ENCODE data around the gene MINPP1. TPM values are rescaled to one million over a fixed set of nuclear protein-coding genes. Genes with fewer than 3 reads are reported as not detected.
"Not testable (repeated sequence)": the region's sequence is repeated elsewhere in the genome, so short reads cannot be mapped to it uniquely, and the experiment has no call there.

Gene MINPP1, protein sequence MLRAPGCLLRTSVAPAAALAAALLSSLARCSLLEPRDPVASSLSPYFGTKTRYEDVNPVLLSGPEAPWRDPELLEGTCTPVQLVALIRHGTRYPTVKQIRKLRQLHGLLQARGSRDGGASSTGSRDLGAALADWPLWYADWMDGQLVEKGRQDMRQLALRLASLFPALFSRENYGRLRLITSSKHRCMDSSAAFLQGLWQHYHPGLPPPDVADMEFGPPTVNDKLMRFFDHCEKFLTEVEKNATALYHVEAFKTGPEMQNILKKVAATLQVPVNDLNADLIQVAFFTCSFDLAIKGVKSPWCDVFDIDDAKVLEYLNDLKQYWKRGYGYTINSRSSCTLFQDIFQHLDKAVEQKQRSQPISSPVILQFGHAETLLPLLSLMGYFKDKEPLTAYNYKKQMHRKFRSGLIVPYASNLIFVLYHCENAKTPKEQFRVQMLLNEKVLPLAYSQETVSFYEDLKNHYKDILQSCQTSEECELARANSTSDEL
- total RNA-seq (1 to 10 TPM; 6.7 to 8.1 (median 6.9) TPM), polyA plus RNA-seq (6.0 TPM)
- long read RNA-seq, donor 1, transcript MINPP1-202 (5 exons, 2,415 nt) = major isoform, 19 of 19 reads
- long read RNA-seq, donor 1, partial matches to known transcripts = 0 of 19 reads
- long read RNA-seq, donor 1, other reads (novel, unspliced or antisense) = 0 of 19 reads
- long read RNA-seq, donor 2, partial matches to known transcripts = 0 of 5 reads
- long read RNA-seq, donor 2, other reads (novel, unspliced or antisense) = 1 of 5 reads
- long read RNA-seq, donor 3, transcript MINPP1-202 (5 exons, 2,415 nt) = major isoform, 51 of 57 reads
- long read RNA-seq, donor 3, partial matches to known transcripts = 0 of 57 reads
- long read RNA-seq, donor 3, other reads (novel, unspliced or antisense) = 6 of 57 reads
- long read RNA-seq, donor 4, transcript MINPP1-202 (5 exons, 2,415 nt) = major isoform, 10 of 11 reads
- long read RNA-seq, donor 4, partial matches to known transcripts = 0 of 11 reads
- long read RNA-seq, donor 4, other reads (novel, unspliced or antisense) = 1 of 11 reads

DNA sequence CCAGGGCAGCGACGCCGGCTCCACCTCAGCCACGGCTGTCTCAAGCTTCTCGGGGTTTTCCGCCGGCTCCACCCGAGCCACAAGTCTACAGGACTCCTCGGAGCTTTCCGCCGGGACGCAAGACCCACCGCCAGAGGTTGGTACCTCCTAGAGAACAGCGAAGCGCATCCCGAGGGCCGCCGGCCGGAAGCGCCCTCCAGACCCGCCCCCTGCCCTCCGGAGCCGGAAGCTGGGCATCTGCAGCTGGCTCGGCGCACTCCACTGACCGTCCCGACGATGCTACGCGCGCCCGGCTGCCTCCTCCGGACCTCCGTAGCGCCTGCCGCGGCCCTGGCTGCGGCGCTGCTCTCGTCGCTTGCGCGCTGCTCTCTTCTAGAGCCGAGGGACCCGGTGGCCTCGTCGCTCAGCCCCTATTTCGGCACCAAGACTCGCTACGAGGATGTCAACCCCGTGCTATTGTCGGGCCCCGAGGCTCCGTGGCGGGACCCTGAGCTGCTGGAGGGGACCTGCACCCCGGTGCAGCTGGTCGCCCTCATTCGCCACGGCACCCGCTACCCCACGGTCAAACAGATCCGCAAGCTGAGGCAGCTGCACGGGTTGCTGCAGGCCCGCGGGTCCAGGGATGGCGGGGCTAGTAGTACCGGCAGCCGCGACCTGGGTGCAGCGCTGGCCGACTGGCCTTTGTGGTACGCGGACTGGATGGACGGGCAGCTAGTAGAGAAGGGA, at the start of gene MINPP1:
Gene MINPP1, plus strand, starts transcription at position 254 of the 726 bp plus-strand sequence. Its CDS starts 23 bp downstream, at position 277.
- ATAC-seq (peak; percentile 99), DNase-seq (peak; percentile 86 to 93 (median 93))
- H3K27me3 ChIP-seq (ENCODE audit: control insufficient read depth, insufficient read depth) = no peaks in the 10 kb centered on the region
- peak within 1 kb of the TSS; percentile 44 for H3K4me3 ChIP-seq (ENCODE audit: low read length)
- H3K4me1 ChIP-seq (ENCODE audit: control insufficient read depth, insufficient read depth, low read length) = no peaks in the 10 kb centered on the region
- under 1% methylated on average over 74 of the region's 74 CpGs for WGBS
- no peaks in the 10 kb centered on the region for H3K9me3 ChIP-seq (ENCODE audit: control insufficient read depth, low read length)
- peak within 1 kb of the TSS; percentile 73 for H3K27ac ChIP-seq (ENCODE audit: low read length)
- intact Hi-C loops (cut with DNase I) = no loop called here

DNA sequence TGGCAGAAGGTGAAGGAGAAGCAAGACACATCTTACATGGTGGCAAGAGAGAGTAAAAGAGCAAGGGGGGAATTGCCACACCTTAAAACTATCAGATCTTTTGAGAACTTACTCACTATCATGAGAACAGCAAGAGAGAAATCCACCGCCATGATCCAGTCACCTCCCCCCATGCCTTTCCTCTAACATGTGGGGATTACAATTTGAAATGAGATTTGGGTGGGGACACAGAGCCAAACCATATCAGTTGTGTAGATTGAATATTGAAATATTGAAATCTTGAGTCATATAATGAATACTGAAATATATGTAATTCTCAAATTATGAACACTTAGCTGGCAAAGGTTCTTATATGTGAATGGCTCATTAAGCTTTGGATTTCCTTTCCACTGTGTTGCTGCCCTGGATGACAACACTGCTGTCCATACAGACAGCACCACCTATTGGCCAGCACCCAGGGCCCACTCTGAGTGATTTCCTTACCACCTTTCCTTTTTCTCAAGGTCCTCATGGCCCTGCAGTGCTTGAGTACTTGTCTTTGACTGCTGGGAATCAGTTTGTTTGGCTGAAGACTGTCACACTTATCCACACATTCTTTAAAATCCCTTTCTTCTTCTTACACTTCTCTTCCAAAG, 48.0 kb upstream of the MINPP1 start:
- H3K9me3 ChIP-seq (ENCODE audit: control insufficient read depth, low read length); H3K4me3 ChIP-seq (ENCODE audit: low read length); intact Hi-C loops (cut with DNase I); H3K27me3 ChIP-seq (ENCODE audit: control insufficient read depth, insufficient read depth); H3K4me1 ChIP-seq (ENCODE audit: control insufficient read depth, insufficient read depth, low read length); DNase-seq; H3K27ac ChIP-seq (ENCODE audit: low read length): not testable (repeated sequence)
- WGBS = no CpG with 5 or more reads among the region's 1 CpG
- ATAC-seq = peak in 1 of 2 donors; percentile 60

DNA sequence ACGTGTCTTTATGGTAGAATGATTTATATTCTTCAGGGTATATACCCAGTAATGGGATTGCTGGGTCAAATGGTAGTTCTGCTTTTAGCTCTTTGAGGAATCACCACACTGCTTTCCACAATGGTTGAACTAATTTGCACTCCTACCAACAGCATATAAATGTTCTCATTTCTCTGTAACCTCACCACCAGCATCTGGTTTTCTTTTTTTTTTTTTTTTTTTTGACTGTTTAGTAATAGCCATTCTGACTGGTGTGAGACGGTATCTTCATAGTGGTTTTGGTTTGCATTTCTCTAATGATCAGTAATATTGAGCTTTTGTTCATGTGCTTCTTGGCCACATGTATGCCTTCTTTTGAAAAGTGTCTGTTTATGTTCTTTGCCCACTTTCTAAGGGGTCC, 42.9 kb upstream of the MINPP1 start:
- H3K9me3 ChIP-seq (ENCODE audit: control insufficient read depth, low read length); H3K4me1 ChIP-seq (ENCODE audit: control insufficient read depth, insufficient read depth, low read length); ATAC-seq; H3K27ac ChIP-seq (ENCODE audit: low read length); H3K27me3 ChIP-seq (ENCODE audit: control insufficient read depth, insufficient read depth); intact Hi-C loops (cut with DNase I); DNase-seq; H3K4me3 ChIP-seq (ENCODE audit: low read length): not testable (repeated sequence)
- 89% methylated on average over 1 of the region's 2 CpGs for WGBS

DNA sequence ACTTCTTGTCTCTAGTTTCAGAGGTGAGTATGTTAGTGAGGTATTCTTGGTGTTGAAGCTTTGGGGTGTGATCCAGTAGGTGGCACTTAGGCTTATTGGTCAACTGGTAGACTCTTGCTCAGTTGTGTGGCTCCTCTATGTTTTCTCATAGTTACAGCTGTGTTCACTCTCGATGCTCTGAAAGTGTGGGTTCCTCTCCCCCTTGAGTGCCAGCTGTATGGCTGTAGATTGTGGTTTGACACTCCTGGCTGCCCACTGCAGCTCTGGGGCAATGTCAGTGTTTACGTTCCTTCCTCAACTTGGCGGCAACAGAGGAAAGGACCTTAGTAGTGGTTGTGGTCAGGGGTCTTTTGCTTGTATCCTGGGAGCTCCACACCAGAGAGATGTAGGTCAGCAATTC, 37.8 kb upstream of the MINPP1 start:
- H3K27me3 ChIP-seq (ENCODE audit: control insufficient read depth, insufficient read depth); H3K4me3 ChIP-seq (ENCODE audit: low read length); intact Hi-C loops (cut with DNase I); H3K27ac ChIP-seq (ENCODE audit: low read length); DNase-seq; H3K9me3 ChIP-seq (ENCODE audit: control insufficient read depth, low read length); ATAC-seq; H3K4me1 ChIP-seq (ENCODE audit: control insufficient read depth, insufficient read depth, low read length): not testable (repeated sequence)
- 88% methylated on average over 2 of the region's 3 CpGs for WGBS

DNA sequence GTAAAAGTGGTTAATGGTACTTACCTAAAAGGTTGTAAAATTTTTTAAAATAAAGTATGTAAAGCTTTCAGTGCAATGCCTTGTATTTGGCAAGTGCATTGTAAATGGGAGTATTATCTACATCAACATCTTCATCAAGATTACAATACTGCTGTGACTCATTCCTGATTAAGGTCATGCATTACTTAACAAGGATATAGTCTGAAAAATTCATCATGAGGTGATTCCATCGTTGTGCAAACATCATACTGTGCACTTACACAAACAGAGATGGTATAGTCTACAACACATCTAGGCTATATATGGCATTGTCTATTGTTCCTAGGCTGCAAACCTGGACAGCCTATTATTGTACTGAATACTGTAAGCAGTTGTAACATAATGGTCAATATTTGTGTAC, 16.0 kb upstream of the MINPP1 start:
- ATAC-seq; H3K4me3 ChIP-seq (ENCODE audit: low read length); H3K9me3 ChIP-seq (ENCODE audit: control insufficient read depth, low read length); H3K27me3 ChIP-seq (ENCODE audit: control insufficient read depth, insufficient read depth); intact Hi-C loops (cut with DNase I); H3K4me1 ChIP-seq (ENCODE audit: control insufficient read depth, insufficient read depth, low read length); H3K27ac ChIP-seq (ENCODE audit: low read length); DNase-seq: not testable (repeated sequence)
- 50% methylated on average over 1 of the region's 1 CpG for WGBS

DNA sequence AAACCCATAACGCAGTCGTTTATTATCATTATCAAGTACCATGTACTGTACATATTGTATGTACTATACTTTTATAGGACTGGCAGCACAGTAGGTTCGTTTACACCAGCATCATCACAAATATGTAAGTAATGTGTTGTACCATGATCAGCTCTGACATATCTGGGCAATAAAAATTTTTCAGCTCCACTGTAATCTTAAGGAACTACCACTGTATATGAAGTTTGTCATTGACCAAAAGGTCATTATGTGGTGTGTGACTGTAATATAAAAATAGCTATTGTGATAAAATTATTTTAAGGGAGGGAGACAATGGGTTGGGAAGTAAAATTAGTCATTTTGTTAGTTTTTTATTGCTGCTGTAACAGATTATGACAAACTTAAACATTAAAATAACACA, 14.4 kb upstream of the MINPP1 start:
- no CpG with 5 or more reads among the region's 3 CpGs for WGBS
- intact Hi-C loops (cut with DNase I); H3K27ac ChIP-seq (ENCODE audit: low read length); H3K9me3 ChIP-seq (ENCODE audit: control insufficient read depth, low read length); ATAC-seq; DNase-seq; H3K27me3 ChIP-seq (ENCODE audit: control insufficient read depth, insufficient read depth); H3K4me1 ChIP-seq (ENCODE audit: control insufficient read depth, insufficient read depth, low read length); H3K4me3 ChIP-seq (ENCODE audit: low read length): not testable (repeated sequence)

DNA sequence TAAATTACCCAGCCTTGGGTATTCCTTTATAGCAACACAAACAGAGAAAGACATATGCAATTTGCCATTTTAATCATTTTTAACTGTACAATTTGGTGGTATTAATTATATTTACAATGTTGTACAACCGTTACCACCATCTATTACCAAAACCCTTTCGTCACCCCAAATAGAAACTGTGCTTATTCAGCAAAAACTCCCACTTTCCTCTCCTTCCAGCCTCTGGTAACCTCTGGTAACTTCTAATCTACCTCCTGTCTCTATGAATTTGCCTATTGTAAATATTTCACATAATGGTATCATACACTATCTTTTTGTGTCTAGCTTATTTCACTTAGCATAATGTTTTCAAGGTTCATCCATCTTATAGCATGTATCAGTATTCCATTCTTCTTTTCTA, 12.2 kb upstream of the MINPP1 start:
- 95% methylated on average over 2 of the region's 2 CpGs for WGBS
- intact Hi-C loops (cut with DNase I); H3K4me1 ChIP-seq (ENCODE audit: control insufficient read depth, insufficient read depth, low read length); H3K27me3 ChIP-seq (ENCODE audit: control insufficient read depth, insufficient read depth); H3K4me3 ChIP-seq (ENCODE audit: low read length); H3K9me3 ChIP-seq (ENCODE audit: control insufficient read depth, low read length); DNase-seq; H3K27ac ChIP-seq (ENCODE audit: low read length); ATAC-seq: not testable (repeated sequence)

DNA sequence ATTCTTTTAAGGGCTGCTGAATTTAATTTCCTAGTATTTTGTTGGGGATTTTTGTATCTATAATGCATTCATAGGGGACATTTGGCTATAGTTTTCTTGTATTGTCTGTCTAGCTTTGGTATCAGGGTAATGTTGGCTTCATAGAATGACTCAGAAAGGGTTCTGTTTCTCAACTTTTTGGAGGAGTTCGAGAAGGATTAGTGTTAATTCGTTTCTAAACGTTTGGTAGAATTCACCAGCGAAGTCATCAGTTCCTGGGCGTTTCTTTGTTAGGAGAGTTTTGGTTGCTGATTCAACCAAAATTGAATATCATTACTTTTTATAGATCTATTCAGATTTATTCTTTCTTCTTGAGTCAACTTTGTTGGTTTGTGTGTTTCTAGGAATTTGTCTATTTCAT, 9.2 kb upstream of the MINPP1 start:
- 77% methylated on average over 5 of the region's 5 CpGs for WGBS
- H3K27me3 ChIP-seq (ENCODE audit: control insufficient read depth, insufficient read depth) = not testable (repeated sequence)

DNA sequence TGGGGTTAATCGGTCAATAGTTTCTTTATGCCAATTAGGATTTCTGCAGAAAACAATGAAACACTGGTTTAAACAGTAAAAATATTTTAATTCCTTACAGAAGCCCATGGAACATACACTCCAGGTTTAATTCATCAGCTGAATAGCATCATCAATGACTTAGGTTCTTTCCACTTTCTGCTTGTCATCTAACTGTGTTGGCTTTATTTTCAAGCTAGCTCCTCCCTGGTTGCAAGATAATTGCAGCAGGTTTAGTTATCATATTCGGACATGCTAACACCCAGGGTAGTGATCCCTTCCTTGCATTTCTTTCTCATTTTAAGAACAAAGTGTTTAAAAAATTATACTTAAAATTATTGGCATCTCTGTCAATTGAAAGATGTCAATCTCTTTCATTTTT, 7.3 kb upstream of the MINPP1 start:
- 93% methylated on average over 2 of the region's 2 CpGs for WGBS
- H3K4me1 ChIP-seq (ENCODE audit: control insufficient read depth, insufficient read depth, low read length); intact Hi-C loops (cut with DNase I); H3K9me3 ChIP-seq (ENCODE audit: control insufficient read depth, low read length); ATAC-seq; DNase-seq; H3K27ac ChIP-seq (ENCODE audit: low read length); H3K27me3 ChIP-seq (ENCODE audit: control insufficient read depth, insufficient read depth); H3K4me3 ChIP-seq (ENCODE audit: low read length): not testable (repeated sequence)

More for the DNA sequence above, 9.2 kb upstream of the MINPP1 start:
- H3K4me1 ChIP-seq (ENCODE audit: control insufficient read depth, insufficient read depth, low read length); H3K9me3 ChIP-seq (ENCODE audit: control insufficient read depth, low read length); intact Hi-C loops (cut with DNase I); H3K4me3 ChIP-seq (ENCODE audit: low read length); ATAC-seq; DNase-seq; H3K27ac ChIP-seq (ENCODE audit: low read length): not testable (repeated sequence)

DNA sequence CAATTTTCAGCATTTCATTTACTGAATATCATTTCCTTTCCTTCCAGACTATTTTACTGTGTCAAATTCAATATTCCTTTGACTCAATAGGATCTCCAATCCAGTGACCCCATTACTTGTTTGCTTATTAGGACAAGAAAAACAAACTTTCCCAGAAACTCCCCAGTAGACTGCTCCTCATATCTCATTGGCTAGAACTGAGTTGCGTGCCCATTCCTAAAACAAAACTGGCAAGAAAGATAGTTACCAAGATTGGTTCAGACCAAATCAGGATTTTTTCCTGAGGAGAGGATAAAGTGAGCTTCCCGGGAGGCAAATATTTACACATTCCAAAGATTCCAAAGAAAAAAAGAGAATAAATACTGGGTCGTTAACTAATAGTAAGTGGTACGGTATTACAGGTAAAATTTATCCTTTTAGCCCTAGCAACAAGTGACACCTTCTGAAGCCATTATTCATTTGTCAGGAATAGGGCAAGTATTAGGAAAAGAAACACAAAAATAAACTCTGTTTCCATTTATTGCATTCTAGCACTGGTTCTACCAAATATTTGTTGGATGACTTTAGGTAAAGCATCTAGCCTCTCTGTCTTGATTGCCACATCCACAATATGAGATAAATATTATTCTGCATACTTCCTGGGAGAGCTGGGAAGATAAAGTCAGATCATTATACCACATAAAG, 6.4 kb upstream of the MINPP1 start:
- H3K9me3 ChIP-seq (ENCODE audit: control insufficient read depth, low read length); intact Hi-C loops (cut with DNase I); ATAC-seq; H3K27me3 ChIP-seq (ENCODE audit: control insufficient read depth, insufficient read depth); H3K27ac ChIP-seq (ENCODE audit: low read length); H3K4me1 ChIP-seq (ENCODE audit: control insufficient read depth, insufficient read depth, low read length); DNase-seq; H3K4me3 ChIP-seq (ENCODE audit: low read length): not testable (repeated sequence)
- 48% methylated on average over 1 of the region's 4 CpGs for WGBS
